Measurements from ENCODE around the gene SPPL2A. TPM values are rescaled to one million over a fixed set of nuclear protein-coding genes. Genes with fewer than 3 reads are reported as not detected.

SPPL2A gene, protein sequence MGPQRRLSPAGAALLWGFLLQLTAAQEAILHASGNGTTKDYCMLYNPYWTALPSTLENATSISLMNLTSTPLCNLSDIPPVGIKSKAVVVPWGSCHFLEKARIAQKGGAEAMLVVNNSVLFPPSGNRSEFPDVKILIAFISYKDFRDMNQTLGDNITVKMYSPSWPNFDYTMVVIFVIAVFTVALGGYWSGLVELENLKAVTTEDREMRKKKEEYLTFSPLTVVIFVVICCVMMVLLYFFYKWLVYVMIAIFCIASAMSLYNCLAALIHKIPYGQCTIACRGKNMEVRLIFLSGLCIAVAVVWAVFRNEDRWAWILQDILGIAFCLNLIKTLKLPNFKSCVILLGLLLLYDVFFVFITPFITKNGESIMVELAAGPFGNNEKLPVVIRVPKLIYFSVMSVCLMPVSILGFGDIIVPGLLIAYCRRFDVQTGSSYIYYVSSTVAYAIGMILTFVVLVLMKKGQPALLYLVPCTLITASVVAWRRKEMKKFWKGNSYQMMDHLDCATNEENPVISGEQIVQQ
- total RNA-seq (2022) (96.5 and 115 TPM in 2 replicates), Bru-seq, nascent RNA (percentile 78 among the genes with signal in this experiment), BruChase-seq, experiment 1, labeled RNA remaining after a 6-hour chase (percentile 89 among the genes with signal in this experiment), BruChase-seq, experiment 2, labeled RNA remaining after a 2-hour chase (percentile 82 among the genes with signal in this experiment)
- long read RNA-seq, full-length matches to known transcripts = 40 of 70 reads
- long read RNA-seq, partial matches to known transcripts = 3 of 70 reads
- long read RNA-seq, other reads (novel, unspliced or antisense) = 27 of 70 reads

DNA sequence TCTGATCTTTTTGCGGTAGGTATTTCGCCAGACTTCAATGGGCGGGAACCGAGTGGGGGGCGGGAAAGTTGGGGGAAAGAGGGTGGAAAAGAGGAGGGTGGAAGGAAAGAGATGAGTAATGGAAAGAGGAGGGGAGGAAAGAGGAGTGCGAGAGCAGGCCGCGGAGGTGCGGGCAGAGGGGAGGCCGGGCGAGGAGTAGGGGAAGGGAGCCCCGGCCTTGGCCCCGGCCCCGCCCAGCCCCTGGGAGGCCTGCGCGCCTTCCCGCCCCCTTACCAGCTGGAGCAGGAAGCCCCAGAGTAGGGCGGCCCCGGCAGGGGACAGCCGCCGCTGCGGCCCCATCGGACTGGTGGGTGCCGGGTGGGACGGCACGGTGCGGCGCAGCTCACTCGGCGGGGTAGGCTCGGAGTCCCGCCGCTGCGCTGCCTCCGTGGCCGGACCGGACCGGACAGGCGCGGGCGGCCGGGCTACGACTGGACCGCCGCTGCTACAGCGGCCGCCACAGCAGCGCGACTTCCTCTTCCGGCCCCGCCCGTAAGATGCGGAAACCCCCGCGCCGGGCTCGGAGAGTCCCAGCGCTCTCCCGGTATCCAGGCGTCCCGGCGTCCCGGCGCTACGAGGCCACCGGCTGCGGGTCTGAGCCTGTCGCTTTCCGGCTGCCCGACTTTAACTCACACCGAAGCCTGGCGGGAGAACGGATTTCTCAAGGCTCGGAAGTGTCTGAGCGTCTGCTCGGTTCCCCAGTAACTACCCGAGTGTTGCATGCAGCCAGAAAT is at the start of gene SPPL2A:
Gene SPPL2A (minus strand): TSS at position 512 of the 773 bp plus-strand sequence. CDS start 173 bp downstream, at position 339.
- peaks cover 26% of the 10 kb centered on the region for H3K36me3 Mint-ChIP-seq (ENCODE audit: insufficient read depth, unreplicated experiment)
- H3K27me3 Mint-ChIP-seq (ENCODE audit: unreplicated experiment) = no peaks in the 10 kb centered on the region
- peak within 1 kb of the TSS; percentile 82 for H3K4me3 Mint-ChIP-seq (ENCODE audit: low read depth, unreplicated experiment)
- peaks cover 40% of the 10 kb centered on the region for H3K4me1 Mint-ChIP-seq (ENCODE audit: low read depth, unreplicated experiment)
- H3K9me3 Mint-ChIP-seq (ENCODE audit: low read depth, unreplicated experiment) = no peaks in the 10 kb centered on the region
- intact Hi-C loops (cut with micrococcal nuclease; ENCODE audit: unreplicated experiment) = loop anchor here (2.0 kb wide), 1 partner anchor 115 kb away; no protein-coding TSS in a partner anchor
- TF ChIP-seq, protein P1, sequence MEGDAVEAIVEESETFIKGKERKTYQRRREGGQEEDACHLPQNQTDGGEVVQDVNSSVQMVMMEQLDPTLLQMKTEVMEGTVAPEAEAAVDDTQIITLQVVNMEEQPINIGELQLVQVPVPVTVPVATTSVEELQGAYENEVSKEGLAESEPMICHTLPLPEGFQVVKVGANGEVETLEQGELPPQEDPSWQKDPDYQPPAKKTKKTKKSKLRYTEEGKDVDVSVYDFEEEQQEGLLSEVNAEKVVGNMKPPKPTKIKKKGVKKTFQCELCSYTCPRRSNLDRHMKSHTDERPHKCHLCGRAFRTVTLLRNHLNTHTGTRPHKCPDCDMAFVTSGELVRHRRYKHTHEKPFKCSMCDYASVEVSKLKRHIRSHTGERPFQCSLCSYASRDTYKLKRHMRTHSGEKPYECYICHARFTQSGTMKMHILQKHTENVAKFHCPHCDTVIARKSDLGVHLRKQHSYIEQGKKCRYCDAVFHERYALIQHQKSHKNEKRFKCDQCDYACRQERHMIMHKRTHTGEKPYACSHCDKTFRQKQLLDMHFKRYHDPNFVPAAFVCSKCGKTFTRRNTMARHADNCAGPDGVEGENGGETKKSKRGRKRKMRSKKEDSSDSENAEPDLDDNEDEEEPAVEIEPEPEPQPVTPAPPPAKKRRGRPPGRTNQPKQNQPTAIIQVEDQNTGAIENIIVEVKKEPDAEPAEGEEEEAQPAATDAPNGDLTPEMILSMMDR (IDR thresholded peaks at IDR 0.05; ENCODE audit: unreplicated experiment) = no peak
- CTCF ChIA-PET = interaction anchor here (0.6 to 0.8 kb wide), 4 partner anchors 9 to 51 kb away, joined by 3 to 6 read pairs (median 4); no protein-coding TSS in a partner anchor
- BruUV-seq (replicated peaks) = no TSS peak
- peak within 1 kb of the TSS; percentile 76 for H3K27ac Mint-ChIP-seq (ENCODE audit: unreplicated experiment)
- peak; percentile 85 for DNase-seq

DNA sequence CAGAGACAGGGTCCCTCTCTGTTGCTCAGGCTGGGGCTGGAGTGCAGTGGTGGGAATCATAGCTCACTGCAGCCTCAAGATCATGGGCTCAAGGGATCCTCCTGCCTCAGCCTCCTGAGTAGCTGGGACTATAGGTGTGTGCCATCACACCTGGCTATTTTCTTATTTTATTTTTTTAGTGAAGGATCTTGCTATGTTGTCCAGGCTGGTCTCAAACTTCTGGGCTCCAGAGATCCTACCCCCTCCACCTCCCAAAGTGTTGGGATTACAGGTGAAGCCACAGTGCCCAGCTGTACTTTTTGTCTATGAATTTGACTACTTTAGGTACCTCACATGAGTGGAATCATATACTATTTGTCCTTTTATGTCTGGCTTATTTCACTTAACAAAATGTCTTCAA is 49.1 kb upstream of the SPPL2A start:
- CTCF ChIA-PET = interaction anchor here (0.6 kb wide), 1 partner anchor 34 kb away, joined by 4 read pairs; no protein-coding TSS in a partner anchor
- no peak for DNase-seq
- intact Hi-C loops (cut with micrococcal nuclease; ENCODE audit: unreplicated experiment) = no loop called here
- Mint-ChIP-seq H3K4me3 (ENCODE audit: low read depth, unreplicated experiment) (no peak overlapping the region), H3K27me3 (ENCODE audit: unreplicated experiment) (no peaks in the 10 kb centered on the region), H3K27ac (ENCODE audit: unreplicated experiment) (no peak overlapping the region), H3K9me3 (ENCODE audit: low read depth, unreplicated experiment) (no peaks in the 10 kb centered on the region), H3K36me3 (ENCODE audit: insufficient read depth, unreplicated experiment) (no peaks in the 10 kb centered on the region), H3K4me1 (ENCODE audit: low read depth, unreplicated experiment) (peaks cover 13% of the 10 kb centered on the region)
- no TSS peak for BruUV-seq (replicated peaks)
- TF ChIP-seq, protein P1 (IDR thresholded peaks at IDR 0.05; ENCODE audit: unreplicated experiment) = no peak

DNA sequence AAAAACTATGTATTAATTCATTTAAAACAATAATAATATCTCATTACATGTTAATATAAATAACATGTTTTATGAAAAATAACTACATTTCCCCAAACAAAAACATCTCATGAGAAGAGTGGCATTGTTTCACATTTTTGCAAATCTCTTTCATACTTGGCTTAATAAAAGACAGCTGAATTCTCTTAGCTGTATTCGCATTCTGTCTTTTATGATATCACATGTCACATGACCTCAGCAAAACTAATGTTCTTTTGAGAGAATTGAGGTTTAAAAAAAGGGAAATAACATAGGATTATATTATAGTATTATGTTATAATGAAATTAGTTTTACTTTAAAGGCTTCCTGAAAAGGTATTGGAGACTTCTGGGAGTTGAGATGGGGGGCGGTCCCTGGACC is 48.4 kb upstream of the SPPL2A start:
- DNase-seq = no peak
- intact Hi-C loops (cut with micrococcal nuclease; ENCODE audit: unreplicated experiment) = no loop called here

More for the DNA sequence above, 48.4 kb upstream of the SPPL2A start:
- CTCF ChIA-PET = interaction anchor here (0.6 kb wide), 1 partner anchor 468 kb away, joined by 5 read pairs; no protein-coding TSS in a partner anchor
- Mint-ChIP-seq H3K36me3 (ENCODE audit: insufficient read depth, unreplicated experiment) (no peaks in the 10 kb centered on the region), H3K4me1 (ENCODE audit: low read depth, unreplicated experiment) (peaks cover 13% of the 10 kb centered on the region), H3K4me3 (ENCODE audit: low read depth, unreplicated experiment) (no peak overlapping the region), H3K9me3 (ENCODE audit: low read depth, unreplicated experiment) (no peaks in the 10 kb centered on the region), H3K27ac (ENCODE audit: unreplicated experiment) (no peak overlapping the region), H3K27me3 (ENCODE audit: unreplicated experiment) (no peaks in the 10 kb centered on the region)
- TF ChIP-seq, protein P1 (IDR thresholded peaks at IDR 0.05; ENCODE audit: unreplicated experiment) = no peak
- no TSS peak for BruUV-seq (replicated peaks)
